VCaP (cell line): Measurements from ENCODE around the gene MTCH1.

Experiments used
- H3K27ac ChIP-seq: fragments of 450-650 bp; 2 replicates; pipeline ENCODE4 v1.5.1; 2017
- CTCF ChIP-seq: fragments of 450-650 bp; conservative IDR thresholded peaks from 2 replicates; pipeline ENCODE4 v1.5.1; 2017; ENCODE audit warnings: mild to moderate bottlenecking, moderate library complexity

Gene MTCH1

GRCh38 chr6:37015532-37015931, 29.5 kb upstream of the MTCH1 start:
- no peak overlapping the region for H3K27ac ChIP-seq
- TF ChIP-seq CTCF: no peak

GRCh38 chr6:37014667-37015066, 28.7 kb upstream of the MTCH1 start:
- no peak for TF ChIP-seq CTCF
- no peak overlapping the region for H3K27ac ChIP-seq

- no peak for TF ChIP-seq CTCF
- no peak overlapping the region for H3K27ac ChIP-seq
Measured at GRCh38 chr6:37013516-37014491, 27.8 kb upstream of the MTCH1 start.

- no peak for TF ChIP-seq CTCF
- no peak overlapping the region for H3K27ac ChIP-seq
Measured at GRCh38 chr6:37011656-37012378, 25.8 kb upstream of the MTCH1 start.

GRCh38 chr6:37010402-37010892, 24.5 kb upstream of the MTCH1 start:
- H3K27ac ChIP-seq: no peak overlapping the region
- no peak for TF ChIP-seq CTCF

GRCh38 chr6:37008484-37009465, 22.8 kb upstream of the MTCH1 start:
- no peak for TF ChIP-seq CTCF
- H3K27ac ChIP-seq: no peak overlapping the region
